Upper lobe of left lung (tissue), 6 donors: ENCODE measurements around the gene VPS39. TPM values are rescaled to one million over a fixed set of nuclear protein-coding genes. Genes with fewer than 3 reads are reported as not detected.

Experiments
- ATAC-seq, 2 donors: fragments of 200-7000 bp; cut with Tn5 transposase; one replicate each; pipeline ENCODE4 v1.9.1; 2022; ENCODE audit warnings: mild to moderate bottlenecking in 2 of 2, moderate library complexity in 2 of 2; ENCODE audit not compliant: low FRiP score in 2 of 2
- DNase-seq, 2 donors: peaks; one replicate each; pipeline ENCODE4 v3.0.0-alpha.2; 2019 to 2020
- H3K27ac ChIP-seq, 4 donors: fragments of 200-600 bp; sonication (generic); one replicate each; pipeline ENCODE4 v1.5.1; 2016 to 2019
- H3K27me3 ChIP-seq, 4 donors: fragments of 200-600 bp; sonication (generic); one replicate each; pipeline ENCODE4 v1.5.1; 2017 to 2019
- H3K36me3 ChIP-seq, 4 donors: fragments of 200-600 bp; sonication (generic); one replicate each; pipeline ENCODE4 v1.5.1; 2016 to 2019
- H3K4me1 ChIP-seq, 4 donors: fragments of 200-600 bp; sonication (generic); one replicate each; pipeline ENCODE4 v1.5.1; 2018 to 2019
- H3K4me3 ChIP-seq, 4 donors: fragments of 200-600 bp; sonication (generic); one replicate each; pipeline ENCODE4 v1.5.1; 2017 to 2019; ENCODE audit warnings: mild to moderate bottlenecking in 2 of 4, moderate library complexity in 1 of 4
- H3K9me3 ChIP-seq, 4 donors: fragments of 200-600 bp; sonication (generic); one replicate each; pipeline ENCODE4 v1.5.1; 2018 to 2019
- CTCF ChIP-seq, 6 experiments: fragments of 450-650 bp in 4 of 6; fragments of 200-600 bp in 2 of 6; sonication (generic) in 2 of 6; IDR thresholded peaks; one replicate each; pipeline ENCODE4 v1.5.1; 2016 to 2019; ENCODE audit warnings: antibody characterized with exemption in 6 of 6
- EP300 ChIP-seq, 4 donors: sonication (generic); formaldehyde crosslinking; IDR thresholded peaks; one replicate each; pipeline ENCODE4 v1.5.1; 2017; ENCODE audit warnings: antibody characterized with exemption in 4 of 4, control low read depth in 2 of 4
- POLR2A ChIP-seq, 4 donors: fragments of 450-650 bp; IDR thresholded peaks; one replicate each; pipeline ENCODE4 v1.5.1; 2016 to 2017; ENCODE audit warnings: antibody characterized with exemption in 4 of 4, mild to moderate bottlenecking in 2 of 4
- POLR2AphosphoS5 ChIP-seq, 2 donors: sonication (generic); formaldehyde crosslinking; IDR thresholded peaks; one replicate each; pipeline ENCODE4 v1.5.1; 2017; ENCODE audit warnings: antibody characterized with exemption in 2 of 2
- WGBS, 2 donors: methylation state at CpG; one replicate each; pipeline ENCODE4 v1.1.5; 2017 to 2018; 5-methylcytosine and 5-hydroxymethylcytosine counted together
- total RNA-seq, 6 donors: library from RNA; depleted of rRNA in 4 of 6; stranded (reverse); fragments of >200 nt in 4 of 6; gene quantifications; one replicate each; pipeline versions ENCODE4 v1.1.0 to v1.2.1, GENCODE V29; 2016 to 2021
- donor health status: DM: no; HTN: no; CAD: no; lungs with moderate emphysema.
- donor health status: DM: no; HTN: yes; CAD: no; lungs with severe emphysema.

VPS39 gene
- total RNA-seq, 6 donors from 2014 or later: 56.4 to 325 (median 85.3) TPM

- Histone ChIP-seq H3K36me3 (peaks cover 0 to 3% (median 0%) of the 10 kb centered on the region in 4 donors), H3K27ac (no peak overlapping the region), H3K9me3 (no peaks in the 10 kb centered on the region), H3K27me3 (no peaks in the 10 kb centered on the region), H3K4me3 (no peak overlapping the region), H3K4me1 (no peaks in the 10 kb centered on the region)
- 84 to 86% methylated on average over 1 to 4 of the region's 4 CpGs for WGBS, 2 donors
- TF ChIP-seq POLR2A (IDR thresholded peaks at IDR 0.05) (peak in 1 of 4 donors; percentile 15), EP300 (IDR thresholded peaks at IDR 0.05) (no peak)
- ATAC-seq (no peak), DNase-seq (no peak)
Observed at GRCh38 chr15:42138411-42138810, 69.7 kb downstream of the VPS39 start.

- ATAC-seq: peak in 1 of 2 donors; percentile 35
- no peak for DNase-seq
- 52 to 55% methylated on average over 11 of the region's 11 CpGs for WGBS, 2 donors
- H3K27me3 ChIP-seq: no peaks in the 10 kb centered on the region
- H3K4me3 ChIP-seq: no peak overlapping the region
- peaks cover 0 to 3% (median 0%) of the 10 kb centered on the region in 4 donors for H3K36me3 ChIP-seq
- no peaks in the 10 kb centered on the region for H3K4me1 ChIP-seq
- no peak for TF ChIP-seq EP300 (IDR thresholded peaks at IDR 0.05)
- TF ChIP-seq CTCF (IDR thresholded peaks at IDR 0.05): peak in 4 of 6 experiments; percentile 39 to 48 (median 44)
- no peaks in the 10 kb centered on the region for H3K9me3 ChIP-seq
- no peak overlapping the region for H3K27ac ChIP-seq
Observed at GRCh38 chr15:42137461-42138261, 70.4 kb downstream of the VPS39 start.

GRCh38 chr15:42136513-42136912, 71.6 kb downstream of the VPS39 start:
- TF ChIP-seq POLR2AphosphoS5 (IDR thresholded peaks at IDR 0.05): no peak
- no peak for TF ChIP-seq POLR2A (IDR thresholded peaks at IDR 0.05)
- TF ChIP-seq EP300 (IDR thresholded peaks at IDR 0.05): no peak
- TF ChIP-seq CTCF (IDR thresholded peaks at IDR 0.05): no peak
- peaks cover 0 to 6% (median 2%) of the 10 kb centered on the region in 4 donors for H3K4me1 ChIP-seq
- no peaks in the 10 kb centered on the region for H3K27me3 ChIP-seq
- no peaks in the 10 kb centered on the region for H3K9me3 ChIP-seq
- ATAC-seq: no peak
- H3K27ac ChIP-seq: no peak overlapping the region
- WGBS, 2 donors: 80 to 87% methylated on average over 11 of the region's 11 CpGs
- no peaks in the 10 kb centered on the region for H3K36me3 ChIP-seq
- no peak for DNase-seq
- H3K4me3 ChIP-seq: no peak overlapping the region

DNA sequence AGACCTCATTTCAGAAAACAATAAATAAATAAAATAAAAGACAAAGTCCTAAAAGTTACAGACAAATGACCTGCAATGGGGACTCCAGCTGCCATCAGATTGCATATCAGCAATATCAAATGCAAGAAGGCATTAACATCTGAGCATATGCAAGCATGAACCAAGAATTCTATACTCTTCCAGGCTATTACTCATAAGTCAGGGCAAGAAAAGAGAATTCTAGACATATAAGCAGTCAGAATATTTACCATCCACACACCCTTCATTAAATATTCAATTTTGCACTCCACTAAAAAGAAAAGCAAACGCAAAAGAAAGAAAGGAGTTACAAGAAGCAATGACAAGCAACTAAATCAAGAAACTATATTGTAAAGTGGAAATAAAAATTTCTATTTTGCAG, 72.8 kb downstream of the VPS39 start:
- Histone ChIP-seq H3K9me3 (no peaks in the 10 kb centered on the region), H3K4me1 (peaks cover 0 to 6% (median 2%) of the 10 kb centered on the region in 4 donors), H3K27me3 (no peaks in the 10 kb centered on the region), H3K4me3 (no peak overlapping the region), H3K36me3 (no peaks in the 10 kb centered on the region), H3K27ac (no peak overlapping the region)
- TF ChIP-seq POLR2AphosphoS5 (IDR thresholded peaks at IDR 0.05) (no peak), POLR2A (IDR thresholded peaks at IDR 0.05) (no peak), EP300 (IDR thresholded peaks at IDR 0.05) (no peak), CTCF (IDR thresholded peaks at IDR 0.05) (no peak)
- 72 to 80% methylated on average over 1 of the region's 1 CpG for WGBS, 2 donors
- DNase-seq (no peak), ATAC-seq (no peak)

GRCh38 chr15:42134617-42135245, 73.4 kb downstream of the VPS39 start:
- H3K27me3 ChIP-seq: no peaks in the 10 kb centered on the region
- H3K4me1 ChIP-seq: peaks cover 0 to 6% (median 2%) of the 10 kb centered on the region in 4 donors
- H3K9me3 ChIP-seq: no peaks in the 10 kb centered on the region
- TF ChIP-seq POLR2A (IDR thresholded peaks at IDR 0.05) (no peak), EP300 (IDR thresholded peaks at IDR 0.05) (no peak), CTCF (IDR thresholded peaks at IDR 0.05) (no peak), POLR2AphosphoS5 (IDR thresholded peaks at IDR 0.05) (no peak)
- H3K36me3 ChIP-seq: no peaks in the 10 kb centered on the region
- no peak overlapping the region for H3K27ac ChIP-seq
- H3K4me3 ChIP-seq: no peak overlapping the region
- ATAC-seq (no peak), DNase-seq (no peak)
- WGBS, 2 donors: 79 to 81% methylated on average over 6 of the region's 6 CpGs
